ENCODE results near the gene SPTBN4.
"Not testable (repeated sequence)": the region's sequence is repeated elsewhere in the genome, so short reads cannot be mapped to it uniquely, and the experiment has no call there.

The SPTBN4 gene

GRCh38 chr19:40471111-40471510 lies 4.3 kb downstream of the SPTBN4 start:
- DNase-seq (ENCODE audit: extremely low spot score), result no peak
- TF ChIP-seq CTCF (IDR thresholded peaks at IDR 0.05; ENCODE audit: control extremely low read depth, extremely low read depth, low read depth, missing control alignments), result no peak
- POLR2A ChIA-PET, result no interaction called here
- CTCF ChIA-PET, result no interaction called here

- CTCF ChIA-PET, result no interaction called here
- TF ChIP-seq CTCF (IDR thresholded peaks at IDR 0.05; ENCODE audit: control extremely low read depth, extremely low read depth, low read depth, missing control alignments), result no peak
- POLR2A ChIA-PET, result no interaction called here
- DNase-seq (ENCODE audit: extremely low spot score), result no peak
Measured at GRCh38 chr19:40472516-40472915, 5.7 kb downstream of the SPTBN4 start.

- ChIA-PET CTCF (interaction anchor here (4.1 kb wide), 1 partner anchor 10 kb away, joined by 26 read pairs; the partner anchor contains the start of gene BLVRB), POLR2A (no interaction called here)
Measured at GRCh38 chr19:40474737-40475136, 7.9 kb downstream of the SPTBN4 start.

GRCh38 chr19:40475878-40476644 lies 9.3 kb downstream of the SPTBN4 start:
- POLR2A ChIA-PET, result interaction anchor here (0.6 kb wide), 2 partner anchors 554 to 853 kb away, joined by 3 to 6 read pairs; no protein-coding TSS in a partner anchor
- CTCF ChIA-PET, result interaction anchor here (1.4 to 4.1 kb wide), 2 partner anchors 11 to 145 kb away, joined by 3 to 26 read pairs; partner anchors contain the start of gene BLVRB
- DNase-seq (ENCODE audit: extremely low spot score), result not testable (repeated sequence)

More at GRCh38 chr19:40474737-40475136, 7.9 kb downstream of the SPTBN4 start:
- no peak for TF ChIP-seq CTCF (IDR thresholded peaks at IDR 0.05; ENCODE audit: control extremely low read depth, extremely low read depth, low read depth, missing control alignments)
- DNase-seq (ENCODE audit: extremely low spot score), result no peak

GRCh38 chr19:40486017-40486416 lies 19.2 kb downstream of the SPTBN4 start:
- CTCF ChIA-PET, result interaction anchor here (1.4 kb wide), 1 partner anchor 24 kb away, joined by 3 read pairs; no protein-coding TSS in a partner anchor
- POLR2A ChIA-PET, result no interaction called here
- DNase-seq (ENCODE audit: extremely low spot score), result no peak
- TF ChIP-seq CTCF (IDR thresholded peaks at IDR 0.05; ENCODE audit: control extremely low read depth, extremely low read depth, low read depth, missing control alignments), result no peak

GRCh38 chr19:40489882-40490230 lies 23.1 kb downstream of the SPTBN4 start:
- no peak for TF ChIP-seq CTCF (IDR thresholded peaks at IDR 0.05; ENCODE audit: control extremely low read depth, extremely low read depth, low read depth, missing control alignments)
- ChIA-PET CTCF (interaction anchor here (1.0 kb wide), 1 partner anchor 11 kb away, joined by 5 read pairs; no protein-coding TSS in a partner anchor), POLR2A (no interaction called here)
- no peak for DNase-seq (ENCODE audit: extremely low spot score)

- DNase-seq (ENCODE audit: extremely low spot score), result no peak
- TF ChIP-seq CTCF (IDR thresholded peaks at IDR 0.05; ENCODE audit: control extremely low read depth, extremely low read depth, low read depth, missing control alignments), result no peak
- CTCF ChIA-PET, result interaction anchor here (1.2 to 1.5 kb wide), 2 partner anchors 10 to 31 kb away, joined by 3 read pairs; no protein-coding TSS in a partner anchor
- POLR2A ChIA-PET, result no interaction called here
Measured at GRCh38 chr19:40492274-40492673, 25.5 kb downstream of the SPTBN4 start.
